ENCODE data around the gene GOLGA2. TPM values are rescaled to one million over a fixed set of nuclear protein-coding genes. Genes with fewer than 3 reads are reported as not detected.

GOLGA2 gene
- total RNA-seq, 4 donors from 2014 or later, result 68.9 to 84.6 (median 78.5) TPM

GRCh38 chr9:128213746-128214497 lies 61.9 kb downstream of the GOLGA2 start:
- intact Hi-C loops (cut with DNase I; ENCODE audit: low total_unique reads), result no loop called here
- TF ChIP-seq POLR2A (IDR thresholded peaks at IDR 0.05) (no peak), CTCF (IDR thresholded peaks at IDR 0.05 in 4 of 5, conservative IDR thresholded peaks at IDR 0.05 in 1 of 5) (no peak)
- in situ Hi-C loops (cut with MboI; ENCODE audit: low sequenced_read_pairs in 4 of 4), result no loop called here
- ATAC-seq, result no peak
- no peaks in the 10 kb centered on the region for H3K36me3 ChIP-seq
- DNase-seq, result no peak
- no peak overlapping the region for H3K4me3 ChIP-seq
- no peaks in the 10 kb centered on the region for H3K4me1 ChIP-seq
- no peak overlapping the region for H3K27ac ChIP-seq
- no peaks in the 10 kb centered on the region for H3K9me3 ChIP-seq
- H3K27me3 ChIP-seq, result no peaks in the 10 kb centered on the region

GRCh38 chr9:128211981-128212281 lies 63.9 kb downstream of the GOLGA2 start:
- DNase-seq (no peak), ATAC-seq (no peak)
- Histone ChIP-seq H3K4me1 (no peaks in the 10 kb centered on the region), H3K27me3 (no peaks in the 10 kb centered on the region), H3K9me3 (no peaks in the 10 kb centered on the region), H3K27ac (no peak overlapping the region), H3K4me3 (no peak overlapping the region), H3K36me3 (no peaks in the 10 kb centered on the region)
- intact Hi-C loops (cut with DNase I; ENCODE audit: low total_unique reads), result no loop called here
- TF ChIP-seq CTCF (IDR thresholded peaks at IDR 0.05 in 4 of 5, conservative IDR thresholded peaks at IDR 0.05 in 1 of 5) (no peak), POLR2A (IDR thresholded peaks at IDR 0.05) (no peak)
- in situ Hi-C loops (cut with MboI; ENCODE audit: low sequenced_read_pairs in 4 of 4), result no loop called here

GRCh38 chr9:128211186-128211980 lies 64.4 kb downstream of the GOLGA2 start:
- Histone ChIP-seq H3K9me3 (no peaks in the 10 kb centered on the region), H3K4me1 (no peaks in the 10 kb centered on the region), H3K36me3 (no peaks in the 10 kb centered on the region), H3K4me3 (no peak overlapping the region), H3K27me3 (no peaks in the 10 kb centered on the region), H3K27ac (no peak overlapping the region)
- intact Hi-C loops (cut with DNase I; ENCODE audit: low total_unique reads) (no loop called here), in situ Hi-C loops (cut with MboI; ENCODE audit: low sequenced_read_pairs in 4 of 4) (no loop called here)
- TF ChIP-seq POLR2A (IDR thresholded peaks at IDR 0.05), result no peak
- no peak for TF ChIP-seq CTCF (IDR thresholded peaks at IDR 0.05 in 4 of 5, conservative IDR thresholded peaks at IDR 0.05 in 1 of 5)
- ATAC-seq (no peak), DNase-seq (no peak)

- TF ChIP-seq CTCF (IDR thresholded peaks at IDR 0.05 in 4 of 5, conservative IDR thresholded peaks at IDR 0.05 in 1 of 5), result no peak
- no peak for TF ChIP-seq POLR2A (IDR thresholded peaks at IDR 0.05)
- H3K4me1 ChIP-seq, result peaks cover under 1 to 4% of the 10 kb centered on the region in 2 donors
- intact Hi-C loops (cut with DNase I; ENCODE audit: low total_unique reads) (no loop called here), in situ Hi-C loops (cut with MboI; ENCODE audit: low sequenced_read_pairs in 4 of 4) (no loop called here)
- DNase-seq, result no peak
- H3K9me3 ChIP-seq, result no peaks in the 10 kb centered on the region
- H3K27me3 ChIP-seq, result peaks cover 3 to 9% (median 8%) of the 10 kb centered on the region in 3 donors
- H3K36me3 ChIP-seq, result no peaks in the 10 kb centered on the region
- no peak for ATAC-seq
- H3K27ac ChIP-seq, result no peak overlapping the region
- H3K4me3 ChIP-seq, result no peak overlapping the region
Measured at GRCh38 chr9:128208946-128209669, 66.7 kb downstream of the GOLGA2 start.
